ENCODE data around the gene HBM.
A peak's percentile ranks its signal among the peaks of the same experiment; 100 is the strongest.
"Not testable (repeated sequence)": the region's sequence is repeated elsewhere in the genome, so short reads cannot be mapped to it uniquely, and the experiment has no call there.

HBM gene

GRCh38 chr16:163696-164095 is 2.1 kb upstream of the HBM start:
- H3K18ac ChIP-seq (ENCODE audit: low read length); H3K14ac ChIP-seq (ENCODE audit: low read length); DNase-seq; H3K9ac ChIP-seq (ENCODE audit: low read length); H3K4me1 ChIP-seq (ENCODE audit: control insufficient read depth in 1 of 2, insufficient read depth in 2 of 2, low read length in 2 of 2); H2AK5ac ChIP-seq (ENCODE audit: low read length); H3K27ac ChIP-seq (ENCODE audit: low read depth, low read length); H3K79me1 ChIP-seq (ENCODE audit: low read length); H2AFZ ChIP-seq (ENCODE audit: insufficient read depth, low read length, poor library complexity); H4K91ac ChIP-seq (ENCODE audit: low read depth, low read length); H2BK5ac ChIP-seq (ENCODE audit: low read depth, low read length, poor library complexity); H2BK12ac ChIP-seq (ENCODE audit: low read length); H3K4ac ChIP-seq (ENCODE audit: low read depth, low read length); H3K4me2 ChIP-seq (ENCODE audit: low read length); H3K36me3 ChIP-seq (ENCODE audit: control insufficient read depth in 1 of 2, insufficient read depth in 2 of 2, low read length in 2 of 2); H3K23ac ChIP-seq (ENCODE audit: low read length); H4K12ac ChIP-seq (ENCODE audit: low read depth, low read length); H3K79me2 ChIP-seq (ENCODE audit: control insufficient read depth, insufficient read depth, low read length, poor library complexity); H2BK120ac ChIP-seq (ENCODE audit: insufficient read depth, low read length, poor library complexity); H3K4me3 ChIP-seq (ENCODE audit: low read depth, low read length); H3K9me3 ChIP-seq (ENCODE audit: insufficient read depth, low read depth, low read length); H4K8ac ChIP-seq (ENCODE audit: low read depth, low read length): not testable (repeated sequence)
- no CpG with 5 or more reads among the region's 3 CpGs for WGBS (ENCODE audit: extremely low coverage, insufficient coverage, insufficient read length)
- peaks cover 43% of the 10 kb centered on the region for H3K27me3 ChIP-seq (ENCODE audit: insufficient read depth, low read length)

GRCh38 chr16:164134-164823 is 1.5 kb upstream of the HBM start:
- not testable (repeated sequence) for H2BK5ac ChIP-seq (ENCODE audit: low read depth, low read length, poor library complexity); H3K79me2 ChIP-seq (ENCODE audit: control insufficient read depth, insufficient read depth, low read length, poor library complexity); DNase-seq; H2AK5ac ChIP-seq (ENCODE audit: low read length); H3K4ac ChIP-seq (ENCODE audit: low read depth, low read length); H4K12ac ChIP-seq (ENCODE audit: low read depth, low read length); H3K4me3 ChIP-seq (ENCODE audit: low read depth, low read length); H3K4me1 ChIP-seq (ENCODE audit: control insufficient read depth in 1 of 2, insufficient read depth in 2 of 2, low read length in 2 of 2); H3K27ac ChIP-seq (ENCODE audit: low read depth, low read length); H2AFZ ChIP-seq (ENCODE audit: insufficient read depth, low read length, poor library complexity); H3K9ac ChIP-seq (ENCODE audit: low read length); H2BK120ac ChIP-seq (ENCODE audit: insufficient read depth, low read length, poor library complexity); H2BK12ac ChIP-seq (ENCODE audit: low read length); H3K36me3 ChIP-seq (ENCODE audit: control insufficient read depth in 1 of 2, insufficient read depth in 2 of 2, low read length in 2 of 2); H3K9me3 ChIP-seq (ENCODE audit: insufficient read depth, low read depth, low read length); H4K91ac ChIP-seq (ENCODE audit: low read depth, low read length); H3K23ac ChIP-seq (ENCODE audit: low read length); H3K18ac ChIP-seq (ENCODE audit: low read length); H3K79me1 ChIP-seq (ENCODE audit: low read length); H3K4me2 ChIP-seq (ENCODE audit: low read length); H3K14ac ChIP-seq (ENCODE audit: low read length); H4K8ac ChIP-seq (ENCODE audit: low read depth, low read length)
- no CpG with 5 or more reads among the region's 80 CpGs for WGBS (ENCODE audit: extremely low coverage, insufficient coverage, insufficient read length)
- peaks cover 48% of the 10 kb centered on the region for H3K27me3 ChIP-seq (ENCODE audit: insufficient read depth, low read length)

- no peak overlapping the region for H3K27ac ChIP-seq (ENCODE audit: low read depth, low read length)
- no peak overlapping the region for H3K18ac ChIP-seq (ENCODE audit: low read length)
- no peak overlapping the region for H2BK5ac ChIP-seq (ENCODE audit: low read depth, low read length, poor library complexity)
- H3K4me3 ChIP-seq (ENCODE audit: low read depth, low read length), result no peak overlapping the region
- no peak overlapping the region for H2BK120ac ChIP-seq (ENCODE audit: insufficient read depth, low read length, poor library complexity)
- H3K79me2 ChIP-seq (ENCODE audit: control insufficient read depth, insufficient read depth, low read length, poor library complexity), result no peaks in the 10 kb centered on the region
- no peak overlapping the region for H3K9ac ChIP-seq (ENCODE audit: low read length)
- H3K4ac ChIP-seq (ENCODE audit: low read depth, low read length), result no peak overlapping the region
- H4K91ac ChIP-seq (ENCODE audit: low read depth, low read length), result no peak overlapping the region
- peaks cover 8% of the 10 kb centered on the region for H3K9me3 ChIP-seq (ENCODE audit: insufficient read depth, low read depth, low read length)
- no peak overlapping the region for H3K4me2 ChIP-seq (ENCODE audit: low read length)
- H3K4me1 ChIP-seq (ENCODE audit: control insufficient read depth in 1 of 2, insufficient read depth in 2 of 2, low read length in 2 of 2), result no peaks in the 10 kb centered on the region
- H3K27me3 ChIP-seq (ENCODE audit: insufficient read depth, low read length), result peaks cover 48% of the 10 kb centered on the region
- H3K14ac ChIP-seq (ENCODE audit: low read length), result no peak overlapping the region
- no peak overlapping the region for H4K8ac ChIP-seq (ENCODE audit: low read depth, low read length)
- H2BK12ac ChIP-seq (ENCODE audit: low read length), result no peak overlapping the region
- H3K79me1 ChIP-seq (ENCODE audit: low read length), result no peaks in the 10 kb centered on the region
- no peak overlapping the region for H3K23ac ChIP-seq (ENCODE audit: low read length)
- DNase-seq, result no peak
- H4K12ac ChIP-seq (ENCODE audit: low read depth, low read length), result no peak overlapping the region
- no CpG with 5 or more reads among the region's 77 CpGs for WGBS (ENCODE audit: extremely low coverage, insufficient coverage, insufficient read length)
- H2AK5ac ChIP-seq (ENCODE audit: low read length), result no peak overlapping the region
- H3K36me3 ChIP-seq (ENCODE audit: control insufficient read depth in 1 of 2, insufficient read depth in 2 of 2, low read length in 2 of 2), result no peaks in the 10 kb centered on the region
- no peak overlapping the region for H2AFZ ChIP-seq (ENCODE audit: insufficient read depth, low read length, poor library complexity)
Measured at GRCh38 chr16:164827-165538, 795 bp upstream of the HBM start.

- Histone ChIP-seq H3K79me2 (ENCODE audit: control insufficient read depth, insufficient read depth, low read length, poor library complexity) (no peaks in the 10 kb centered on the region), H3K27ac (ENCODE audit: low read depth, low read length) (no peak overlapping the region), H2BK12ac (ENCODE audit: low read length) (no peak overlapping the region), H3K4me3 (ENCODE audit: low read depth, low read length) (peak overlapping the region; percentile 13), H3K9me3 (ENCODE audit: insufficient read depth, low read depth, low read length) (peaks cover 8% of the 10 kb centered on the region), H2AFZ (ENCODE audit: insufficient read depth, low read length, poor library complexity) (no peak overlapping the region), H3K9ac (ENCODE audit: low read length) (no peak overlapping the region), H3K4me2 (ENCODE audit: low read length) (no peak overlapping the region), H3K79me1 (ENCODE audit: low read length) (no peaks in the 10 kb centered on the region), H2BK5ac (ENCODE audit: low read depth, low read length, poor library complexity) (no peak overlapping the region), H4K8ac (ENCODE audit: low read depth, low read length) (no peak overlapping the region), H4K12ac (ENCODE audit: low read depth, low read length) (no peak overlapping the region), H3K18ac (ENCODE audit: low read length) (no peak overlapping the region), H4K91ac (ENCODE audit: low read depth, low read length) (no peak overlapping the region), H3K23ac (ENCODE audit: low read length) (no peak overlapping the region), H3K4me1 (ENCODE audit: control insufficient read depth in 1 of 2, insufficient read depth in 2 of 2, low read length in 2 of 2) (no peaks in the 10 kb centered on the region), H2AK5ac (ENCODE audit: low read length) (no peak overlapping the region), H3K27me3 (ENCODE audit: insufficient read depth, low read length) (peaks cover 50% of the 10 kb centered on the region), H3K14ac (ENCODE audit: low read length) (no peak overlapping the region), H3K36me3 (ENCODE audit: control insufficient read depth in 1 of 2, insufficient read depth in 2 of 2, low read length in 2 of 2) (no peaks in the 10 kb centered on the region), H2BK120ac (ENCODE audit: insufficient read depth, low read length, poor library complexity) (no peak overlapping the region), H3K4ac (ENCODE audit: low read depth, low read length) (no peak overlapping the region)
- no peak for DNase-seq
- WGBS (ENCODE audit: extremely low coverage, insufficient coverage, insufficient read length), result no CpG with 5 or more reads among the region's 45 CpGs
Measured at GRCh38 chr16:166375-167121, 770 bp downstream of the HBM start.

Measured in trophoblast cell (in vitro differentiated cells and primary cell).